PFSK-1 (cell line): ENCODE results near the gene CEBPG.

Experiments used
- FOXP2 ChIP-seq: optimal IDR thresholded peaks from 2 replicates; pipeline ENCODE3; 2011; ENCODE audit warnings: borderline replicate concordance, control low read depth, inconsistent platforms; ENCODE audit not compliant: insufficient read depth; ENCODE audit errors: extremely low read length, extremely low read depth
- POLR2AphosphoS5 ChIP-seq: IDR thresholded peaks from 2 replicates; pipeline ENCODE4 v1.6.1; 2012; ENCODE audit warnings: low read depth, mild to moderate bottlenecking, control low read depth, low read length, moderate library complexity
- REST ChIP-seq, 2 experiments: IDR thresholded peaks; 2 replicates each; pipeline versions ENCODE4 v1.6.1 to v1.8.0; 2011 to 2012; ENCODE audit warnings: low read depth in 2 of 2, low read length in 2 of 2, control low read depth in 1 of 2, inconsistent platforms in 1 of 2, mild to moderate bottlenecking in 1 of 2, moderate library complexity in 1 of 2; ENCODE audit not compliant: insufficient read depth in 1 of 2
- SIN3A ChIP-seq: IDR thresholded peaks from 2 replicates; pipeline ENCODE4 v1.6.1; 2012; ENCODE audit warnings: mild to moderate bottlenecking, low read length, moderate library complexity, borderline replicate concordance; ENCODE audit not compliant: insufficient read depth
- TAF1 ChIP-seq: IDR thresholded peaks from 2 replicates; pipeline ENCODE4 v1.6.1; 2012; ENCODE audit warnings: low read length, control low read depth, borderline replicate concordance; ENCODE audit not compliant: insufficient read depth

Gene CEBPG

GRCh38 chr19:33427801-33428626 lies 54.5 kb downstream of the CEBPG start:
- TF ChIP-seq POLR2AphosphoS5, result no peak
- TF ChIP-seq FOXP2, result no peak
- TF ChIP-seq TAF1, result no peak
- no peak for TF ChIP-seq REST (IDR thresholded peaks at IDR 0.05; ENCODE audit: insufficient read depth in 1 of 2, low read depth in 2 of 2, low read length in 2 of 2)
- no peak for TF ChIP-seq SIN3A

- no peak for TF ChIP-seq SIN3A
- no peak for TF ChIP-seq POLR2AphosphoS5
- no peak for TF ChIP-seq TAF1
- no peak for TF ChIP-seq REST (IDR thresholded peaks at IDR 0.05; ENCODE audit: insufficient read depth in 1 of 2, low read depth in 2 of 2, low read length in 2 of 2)
- TF ChIP-seq FOXP2, result no peak
These were observed 55.2 kb downstream of the CEBPG start for GRCh38 chr19:33428627-33429125.

- TF ChIP-seq POLR2AphosphoS5, result no peak
- no peak for TF ChIP-seq TAF1
- TF ChIP-seq REST (IDR thresholded peaks at IDR 0.05; ENCODE audit: insufficient read depth in 1 of 2, low read depth in 2 of 2, low read length in 2 of 2), result no peak
- TF ChIP-seq FOXP2, result no peak
- no peak for TF ChIP-seq SIN3A
These were observed 56.6 kb downstream of the CEBPG start for GRCh38 chr19:33429891-33430673.

GRCh38 chr19:33430674-33431277 lies 57.3 kb downstream of the CEBPG start:
- TF ChIP-seq POLR2AphosphoS5 (no peak), SIN3A (no peak), FOXP2 (peak; percentile 64), REST (IDR thresholded peaks at IDR 0.05; ENCODE audit: insufficient read depth in 1 of 2, low read depth in 2 of 2, low read length in 2 of 2) (no peak), TAF1 (no peak)
